GM10266 (cell line): ENCODE data around the gene ROBO1.

Source experiments
- DNase-seq: peaks from one replicate; pipeline ENCODE4 v3.0.0; 2012; ENCODE audit errors: extremely low spot score
- TF ChIP-seq, protein P1 (sequence below): IDR thresholded peaks from 2 replicates; pipeline ENCODE4 v1.5.1; 2012; ENCODE audit warnings: mild to moderate bottlenecking, low read depth; ENCODE audit not compliant: control insufficient read depth, insufficient read depth; ENCODE audit errors: missing control alignments

ROBO1 gene

GRCh38 chr3:78822726-78823125 lies 945.1 kb downstream of the ROBO1 start:
- DNase-seq, result no peak
- TF ChIP-seq, protein P1, sequence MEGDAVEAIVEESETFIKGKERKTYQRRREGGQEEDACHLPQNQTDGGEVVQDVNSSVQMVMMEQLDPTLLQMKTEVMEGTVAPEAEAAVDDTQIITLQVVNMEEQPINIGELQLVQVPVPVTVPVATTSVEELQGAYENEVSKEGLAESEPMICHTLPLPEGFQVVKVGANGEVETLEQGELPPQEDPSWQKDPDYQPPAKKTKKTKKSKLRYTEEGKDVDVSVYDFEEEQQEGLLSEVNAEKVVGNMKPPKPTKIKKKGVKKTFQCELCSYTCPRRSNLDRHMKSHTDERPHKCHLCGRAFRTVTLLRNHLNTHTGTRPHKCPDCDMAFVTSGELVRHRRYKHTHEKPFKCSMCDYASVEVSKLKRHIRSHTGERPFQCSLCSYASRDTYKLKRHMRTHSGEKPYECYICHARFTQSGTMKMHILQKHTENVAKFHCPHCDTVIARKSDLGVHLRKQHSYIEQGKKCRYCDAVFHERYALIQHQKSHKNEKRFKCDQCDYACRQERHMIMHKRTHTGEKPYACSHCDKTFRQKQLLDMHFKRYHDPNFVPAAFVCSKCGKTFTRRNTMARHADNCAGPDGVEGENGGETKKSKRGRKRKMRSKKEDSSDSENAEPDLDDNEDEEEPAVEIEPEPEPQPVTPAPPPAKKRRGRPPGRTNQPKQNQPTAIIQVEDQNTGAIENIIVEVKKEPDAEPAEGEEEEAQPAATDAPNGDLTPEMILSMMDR, result no peak

GRCh38 chr3:78820542-78820941 lies 947.3 kb downstream of the ROBO1 start:
- no peak for DNase-seq
- TF ChIP-seq, protein P1, result no peak

GRCh38 chr3:78818161-78818985 lies 949.4 kb downstream of the ROBO1 start:
- DNase-seq, result no peak
- TF ChIP-seq, protein P1, result no peak

DNA sequence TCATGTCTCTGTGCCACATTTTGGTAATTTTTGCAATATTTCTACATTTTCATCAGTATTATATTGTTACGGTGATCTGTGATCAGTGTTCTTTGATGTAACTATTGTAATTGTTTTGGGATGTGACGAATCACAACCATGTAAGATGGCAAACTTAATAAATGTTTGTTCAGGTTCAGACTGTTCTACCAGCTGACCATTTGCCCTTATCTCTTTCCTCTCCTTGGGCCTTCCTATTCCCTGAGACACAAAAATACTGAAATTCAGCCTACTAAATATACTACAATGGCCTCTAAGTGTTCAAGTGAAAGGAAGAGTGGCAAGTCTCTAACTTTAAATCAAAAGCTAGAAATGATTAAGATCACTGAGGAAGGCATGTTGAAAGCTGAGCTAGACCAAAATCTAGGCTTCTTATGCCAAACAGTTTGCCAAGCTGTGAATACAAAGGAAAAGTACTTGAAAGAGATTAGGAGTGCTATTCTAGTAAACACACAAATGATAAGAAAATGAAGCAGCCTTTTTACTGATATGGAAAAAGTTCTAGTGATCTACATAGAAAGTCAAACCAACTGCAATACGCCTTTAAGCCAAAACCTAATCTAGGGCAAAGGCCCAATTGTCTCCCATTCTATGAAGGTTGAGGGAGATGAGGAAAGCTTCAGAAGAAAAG lies 952.8 kb downstream of the ROBO1 start:
- DNase-seq, result no peak
- TF ChIP-seq, protein P1, result no peak

- no peak for DNase-seq
- TF ChIP-seq, protein P1, result no peak
Measured at GRCh38 chr3:78812166-78812565, 955.6 kb downstream of the ROBO1 start.

GRCh38 chr3:78809966-78810365 lies 957.8 kb downstream of the ROBO1 start:
- TF ChIP-seq, protein P1, result no peak
- DNase-seq, result no peak
